Ovary (tissue), 9 donors: ENCODE measurements around the gene CACNA1E. TPM values are rescaled to one million over a fixed set of nuclear protein-coding genes. Genes with fewer than 3 reads are reported as not detected.

Experiments
- DNase-seq, 5 donors: peaks; one replicate each; pipeline ENCODE4 v3.0.0-alpha.2; 2019 to 2020
- H3K27ac ChIP-seq, 2 donors: fragments of 200-600 bp; one replicate each; pipeline versions ENCODE4 v1.5.1 to v1.8.0; 2019 to 2022
- H3K27me3 ChIP-seq: fragments of 200-600 bp; one replicate; pipeline ENCODE4 v1.8.0; 2022
- H3K36me3 ChIP-seq: fragments of 200-600 bp; sonication (generic); one replicate; pipeline ENCODE4 v1.5.1; 2019
- H3K4me1 ChIP-seq: one replicate; pipeline ENCODE4 v1.8.1; 2013; ENCODE audit warnings: mild to moderate bottlenecking, moderate library complexity; ENCODE audit not compliant: insufficient read depth
- H3K4me3 ChIP-seq: fragments of 200-600 bp; sonication (generic); one replicate; pipeline ENCODE4 v1.5.1; 2017
- H3K9me3 ChIP-seq, 2 donors: fragments of 200-600 bp in 1 of 2; sonication (generic) in 1 of 2; one replicate each; pipeline versions ENCODE4 v1.5.1 to v1.8.1; 2013 to 2019; ENCODE audit warnings: mild to moderate bottlenecking in 1 of 2, moderate library complexity in 1 of 2
- CTCF ChIP-seq, 3 donors: fragments of 450-650 bp in 2 of 3; fragments of 200-600 bp in 1 of 3; IDR thresholded peaks; one replicate each; pipeline versions ENCODE4 v1.5.1 to v1.8.0; 2016 to 2022; ENCODE audit warnings: antibody characterized with exemption in 3 of 3, mild to moderate bottlenecking in 1 of 3
- EP300 ChIP-seq: sonication (generic); formaldehyde crosslinking; IDR thresholded peaks from one replicate; pipeline ENCODE4 v1.6.1; 2017; ENCODE audit warnings: antibody characterized with exemption
- POLR2A ChIP-seq: fragments of 450-650 bp; IDR thresholded peaks from one replicate; pipeline ENCODE4 v1.6.1; 2017; ENCODE audit warnings: antibody characterized with exemption, mild to moderate bottlenecking, moderate library complexity
- WGBS, 3 donors: extraction: QIAGEN DNeasy Blood & Tissue Kit in 1 of 3; methylation state at CpG; one replicate each; pipeline versions ENCODE4 v1.1.5 to v1.1.7; 2013 to 2017; 5-methylcytosine and 5-hydroxymethylcytosine counted together
- intact Hi-C, 4 donors: fragments of 100-400 bp; cut with DNase I; formaldehyde crosslinking; loops; one replicate each; pipeline versions ENCODE4 v1.11.0 to v1.15.1; 2022 to 2023
- polyA plus RNA-seq, 2 donors: library from polyadenylated mRNA; stranded (reverse); fragments of 200-250 nt in 1 of 2; fragments of 350-450 nt in 1 of 2; fragmentation: Illumina TruSeq in 1 of 2; extraction: RNeasy Lipid Tissue Mini Kit (QIAGEN cat#74804) in 1 of 2; gene quantifications; one replicate each; pipeline ENCODE4 v1.2.3, GENCODE V29; 2013 to 2014
- total RNA-seq, 7 donors: library from RNA; depleted of rRNA in 2 of 7; stranded (reverse); fragments of >200 nt in 2 of 7; fragmentation: NEBNext Ultra II Directional in 3 of 7; extraction: Animal tissue kit (Norgen Biotek cat#: 25700) in 3 of 7; gene quantifications; one replicate each; pipeline versions ENCODE4 v1.1.0 to v1.2.4, GENCODE V29; 2016 to 2023
- donor health status: DM: no; HTN: no; CAD: no; lungs with moderate emphysema.
- donor health status: DM: no; HTN: no; CAD: no.
- donor health status: Bipolar disorder and iron deficiency.
- donor health status: DM: yes; HTN: yes; CAD: no.
- donor health status: DM: no; HTN: no; CAD: no.
- donor health status: DM: yes; HTN: yes; CAD: no.

CACNA1E gene
- total and polyA plus RNA-seq, 9 donors, result 0.01 to 0.34 (median 0.10) TPM; not detected in 3

DNA sequence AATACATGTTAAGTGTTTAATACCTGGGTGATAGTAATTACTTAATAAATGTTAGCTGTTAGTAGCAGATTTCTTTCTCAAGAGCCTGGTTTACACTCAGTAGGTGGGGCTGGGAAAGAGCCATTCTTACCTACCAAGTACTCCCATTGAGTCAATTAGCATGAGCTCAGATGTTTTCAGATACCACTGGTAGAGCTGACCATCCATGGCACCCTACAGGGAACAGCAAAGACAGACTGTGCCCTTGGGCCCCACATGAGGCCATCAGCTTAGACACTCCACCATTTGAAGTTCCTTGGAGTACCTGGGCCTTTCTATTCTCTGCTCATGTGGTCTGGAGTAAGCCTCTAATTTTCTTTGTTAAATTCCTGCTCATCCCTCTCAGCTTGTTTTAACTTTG is 179.3 kb downstream of the CACNA1E start:
- no peaks in the 10 kb centered on the region for H3K36me3 ChIP-seq
- intact Hi-C loops, result no loop called here
- no peaks in the 10 kb centered on the region for H3K4me1 ChIP-seq
- H3K27me3 ChIP-seq, result no peaks in the 10 kb centered on the region
- no peak for DNase-seq
- H3K9me3 ChIP-seq, result no peaks in the 10 kb centered on the region
- no peak overlapping the region for H3K4me3 ChIP-seq
- no peak overlapping the region for H3K27ac ChIP-seq
- no peak for TF ChIP-seq CTCF (IDR thresholded peaks at IDR 0.05)

DNA sequence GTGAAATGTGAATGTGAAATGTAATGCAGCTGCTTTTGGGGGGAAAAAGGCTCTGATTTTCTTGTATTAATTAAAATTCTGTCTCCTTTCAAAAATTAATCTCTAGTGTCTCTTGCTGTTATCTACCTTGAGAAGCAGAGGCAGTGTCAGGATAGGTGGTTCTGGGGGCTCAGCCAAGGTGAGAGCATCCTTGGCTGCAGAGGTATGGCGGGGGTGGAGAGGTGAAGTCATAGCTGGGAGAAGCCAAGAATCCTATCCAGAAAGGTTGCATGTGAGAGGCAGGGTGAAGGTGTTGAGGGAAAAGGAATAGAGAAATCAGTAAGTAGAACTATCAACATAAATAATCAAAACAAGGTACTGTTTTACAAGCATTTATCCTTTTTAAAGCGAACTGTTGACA is 181.2 kb downstream of the CACNA1E start:
- 71 to 93% (median 80%) methylated on average over 2 of the region's 2 CpGs for WGBS, 3 donors
- DNase-seq, result no peak

GRCh38 chr1:181669246-181669645 is 185.9 kb downstream of the CACNA1E start:
- no peak overlapping the region for H3K27ac ChIP-seq
- no peak for DNase-seq
- TF ChIP-seq POLR2A (no peak), CTCF (IDR thresholded peaks at IDR 0.05) (no peak), EP300 (no peak)

More for the DNA sequence above, 181.2 kb downstream of the CACNA1E start:
- Histone ChIP-seq H3K27me3 (no peaks in the 10 kb centered on the region), H3K27ac (no peak overlapping the region), H3K9me3 (no peaks in the 10 kb centered on the region), H3K4me3 (no peak overlapping the region), H3K36me3 (no peaks in the 10 kb centered on the region), H3K4me1 (no peaks in the 10 kb centered on the region)
- TF ChIP-seq EP300 (no peak), POLR2A (no peak), CTCF (IDR thresholded peaks at IDR 0.05) (no peak)
- intact Hi-C loops, result no loop called here

GRCh38 chr1:181674617-181675016 is 191.3 kb downstream of the CACNA1E start:
- no peaks in the 10 kb centered on the region for H3K36me3 ChIP-seq
- no peaks in the 10 kb centered on the region for H3K27me3 ChIP-seq
- DNase-seq, result no peak
- WGBS, 3 donors, result 60 to 79% (median 66%) methylated on average over 3 of the region's 3 CpGs
- no peak for TF ChIP-seq POLR2A
- no peak for TF ChIP-seq CTCF (IDR thresholded peaks at IDR 0.05)
- TF ChIP-seq EP300, result no peak
- intact Hi-C loops, result no loop called here
- no peak overlapping the region for H3K27ac ChIP-seq
- no peaks in the 10 kb centered on the region for H3K4me1 ChIP-seq
- no peaks in the 10 kb centered on the region for H3K9me3 ChIP-seq
- no peak overlapping the region for H3K4me3 ChIP-seq

More at GRCh38 chr1:181669246-181669645, 185.9 kb downstream of the CACNA1E start:
- H3K9me3 ChIP-seq, result no peaks in the 10 kb centered on the region
- H3K4me3 ChIP-seq, result no peak overlapping the region
- no peaks in the 10 kb centered on the region for H3K4me1 ChIP-seq
- 60 to 64% (median 61%) methylated on average over 6 of the region's 6 CpGs for WGBS, 3 donors
- no peaks in the 10 kb centered on the region for H3K27me3 ChIP-seq
- intact Hi-C loops, result no loop called here
- no peaks in the 10 kb centered on the region for H3K36me3 ChIP-seq
